HEK293 (cell line): ENCODE measurements around the gene TSC22D1.

ENCODE experiments used
- CTCF ChIA-PET: fragments of 350-600 bp; formaldehyde crosslinking; extraction: SDS; loops from one replicate; lab custom pipeline; 2021; ENCODE audit warnings: antibody characterized with exemption; lab: Yijun Ruan, JAX
- POLR2A ChIA-PET: fragments of 300-600 bp; formaldehyde crosslinking; extraction: SDS; loops from one replicate; lab custom pipeline; 2020; ENCODE audit warnings: antibody characterized with exemption, inconsistent platforms; lab: Yijun Ruan, JAX
- H3K27ac ChIP-seq: fragments of 200-500 bp; sonication (Bioruptor generic); 2 replicates; pipeline ENCODE4 v1.5.1; 2014; ENCODE audit warnings: low read depth, low read length, control low read depth, inconsistent platforms; ENCODE audit errors: extremely low read depth
- H3K36me3 ChIP-seq, 2 experiments: fragments of 200-500 bp in 1 of 2; sonication (Bioruptor generic) in 1 of 2; 1 replicate in 1 of 2; 2 replicates in 1 of 2; pipeline ENCODE4 v1.5.1; 2014 to 2017; ENCODE audit warnings: inconsistent platforms in 2 of 2, low read length in 2 of 2; ENCODE audit not compliant: control insufficient read depth in 2 of 2, insufficient read depth in 1 of 2
- H3K4me1 ChIP-seq: fragments of 200-500 bp; sonication (Bioruptor generic); 2 replicates; pipeline ENCODE4 v1.5.1; 2014; ENCODE audit warnings: mild to moderate bottlenecking, low read length, inconsistent platforms; ENCODE audit not compliant: control insufficient read depth, insufficient read depth
- H3K4me3 ChIP-seq: 2 replicates; pipeline ENCODE4 v1.5.1; 2011; ENCODE audit warnings: low read depth, mild to moderate bottlenecking, control low read depth, low read length, moderate library complexity
- H3K9me3 ChIP-seq: fragments of 200-500 bp; sonication (Bioruptor generic); 2 replicates; pipeline ENCODE4 v1.5.1; 2014; ENCODE audit warnings: low read depth, low read length, inconsistent platforms; ENCODE audit not compliant: control insufficient read depth, insufficient read depth
- BCL11B ChIP-seq: fragments of 450-650 bp; formaldehyde crosslinking; IDR thresholded peaks from 2 replicates; pipeline ENCODE4 v1.5.1; 2016; ENCODE audit warnings: low read depth, missing biosample characterization, missing genetic modification characterization
- HOXD13 ChIP-seq: sonication (generic); formaldehyde crosslinking; IDR thresholded peaks from 2 replicates; pipeline ENCODE4 v1.8.0; 2022; ENCODE audit warnings: missing genetic modification reagents, borderline replicate concordance
- KLF16 ChIP-seq: fragments of 450-650 bp; formaldehyde crosslinking; IDR thresholded peaks from 2 replicates; pipeline ENCODE4 v1.5.1; 2017; ENCODE audit warnings: missing biosample characterization, missing genetic modification characterization
- MEIS1 ChIP-seq: sonication (generic); formaldehyde crosslinking; IDR thresholded peaks from 2 replicates; pipeline ENCODE4 v1.8.1; 2022; ENCODE audit warnings: missing genetic modification reagents, mild to moderate bottlenecking, borderline replicate concordance
- PRDM4 ChIP-seq: fragments of 450-650 bp; formaldehyde crosslinking; IDR thresholded peaks from 2 replicates; pipeline ENCODE4 v1.5.1; 2017; ENCODE audit warnings: missing biosample characterization, missing genetic modification characterization
- TCF7L2 ChIP-seq: IDR thresholded peaks from 2 replicates; pipeline ENCODE4 v1.6.1; 2011; ENCODE audit warnings: low read depth, mild to moderate bottlenecking, inconsistent platforms, low read length, moderate library complexity, borderline replicate concordance
- YY2 ChIP-seq: fragments of 450-650 bp; formaldehyde crosslinking; IDR thresholded peaks from 2 replicates; pipeline ENCODE4 v1.5.1; 2016; ENCODE audit warnings: missing biosample characterization, missing genetic modification characterization
- ZBTB1 ChIP-seq: fragments of 450-650 bp; formaldehyde crosslinking; IDR thresholded peaks from 2 replicates; pipeline ENCODE4 v1.5.1; 2016; ENCODE audit warnings: missing biosample characterization, missing genetic modification characterization
- ZBTB48 ChIP-seq: fragments of 450-650 bp; formaldehyde crosslinking; IDR thresholded peaks from 2 replicates; pipeline ENCODE4 v1.5.1; 2016; ENCODE audit warnings: missing biosample characterization, missing genetic modification characterization
- ZFP41 ChIP-seq: fragments of 450-650 bp; formaldehyde crosslinking; IDR thresholded peaks from 2 replicates; pipeline ENCODE4 v1.5.1; 2016; ENCODE audit warnings: missing biosample characterization, missing genetic modification characterization, borderline replicate concordance
- ZNF132 ChIP-seq: fragments of 450-650 bp; formaldehyde crosslinking; IDR thresholded peaks from 2 replicates; pipeline ENCODE4 v1.5.1; 2017; ENCODE audit warnings: missing biosample characterization, missing genetic modification characterization, borderline replicate concordance
- ZNF2 ChIP-seq: fragments of 450-650 bp; formaldehyde crosslinking; IDR thresholded peaks from 2 replicates; pipeline ENCODE4 v1.5.1; 2016; ENCODE audit warnings: missing biosample characterization, missing genetic modification characterization
- ZNF26 ChIP-seq: fragments of 450-650 bp; formaldehyde crosslinking; IDR thresholded peaks from 2 replicates; pipeline ENCODE4 v1.5.1; 2016; ENCODE audit warnings: missing biosample characterization, missing genetic modification characterization
- ZNF366 ChIP-seq: fragments of 450-650 bp; formaldehyde crosslinking; conservative IDR thresholded peaks from 2 replicates; pipeline ENCODE4 v1.5.1; 2016; ENCODE audit warnings: missing biosample characterization, missing genetic modification characterization
- ZNF391 ChIP-seq: fragments of 450-650 bp; formaldehyde crosslinking; IDR thresholded peaks from 2 replicates; pipeline ENCODE4 v1.5.1; 2016; ENCODE audit warnings: low read depth, missing biosample characterization, missing genetic modification characterization, borderline replicate concordance
- ZNF423 ChIP-seq: fragments of 450-650 bp; formaldehyde crosslinking; IDR thresholded peaks from 2 replicates; pipeline ENCODE4 v1.5.1; 2016; ENCODE audit warnings: missing biosample characterization, missing genetic modification characterization
- ZNF548 ChIP-seq: fragments of 450-650 bp; formaldehyde crosslinking; IDR thresholded peaks from 2 replicates; pipeline ENCODE4 v1.5.1; 2016; ENCODE audit warnings: missing biosample characterization, missing genetic modification characterization
- ZNF560 ChIP-seq: fragments of 450-650 bp; formaldehyde crosslinking; IDR thresholded peaks from 2 replicates; pipeline ENCODE4 v1.5.1; 2017; ENCODE audit warnings: missing biosample characterization, missing genetic modification characterization, borderline replicate concordance
- ZNF585B ChIP-seq: fragments of 450-650 bp; formaldehyde crosslinking; IDR thresholded peaks from 2 replicates; pipeline ENCODE4 v1.5.1; 2016; ENCODE audit warnings: missing biosample characterization, missing genetic modification characterization
- ZNF626 ChIP-seq: fragments of 450-650 bp; sonication (Bioruptor Pico); formaldehyde crosslinking; IDR thresholded peaks from 2 replicates; pipeline ENCODE4 v1.5.1; 2018; ENCODE audit warnings: missing biosample characterization, missing genetic modification characterization, inconsistent platforms
- ZNF658 ChIP-seq: fragments of 450-650 bp; formaldehyde crosslinking; IDR thresholded peaks from 2 replicates; pipeline ENCODE4; 2016; ENCODE audit warnings: missing biosample characterization, missing genetic modification characterization
- ZNF704 ChIP-seq: fragments of 450-650 bp; formaldehyde crosslinking; IDR thresholded peaks from 2 replicates; pipeline ENCODE4 v1.5.1; 2016; ENCODE audit warnings: missing biosample characterization, missing genetic modification characterization
- ZNF837 ChIP-seq: fragments of 450-650 bp; formaldehyde crosslinking; IDR thresholded peaks from 2 replicates; pipeline ENCODE4 v1.5.1; 2016; ENCODE audit warnings: missing biosample characterization, missing genetic modification characterization
- ZSCAN5A ChIP-seq: fragments of 450-650 bp; formaldehyde crosslinking; IDR thresholded peaks from 2 replicates; pipeline ENCODE4 v1.5.1; 2016; ENCODE audit warnings: missing biosample characterization, missing genetic modification characterization
- TF ChIP-seq, protein P1 (sequence below): fragments of 450-650 bp; formaldehyde crosslinking; IDR thresholded peaks from 2 replicates; pipeline ENCODE4 v1.5.1; 2017; ENCODE audit warnings: missing biosample characterization, missing genetic modification characterization
- TF ChIP-seq, protein P2 (sequence below): fragments of 450-650 bp; formaldehyde crosslinking; IDR thresholded peaks from 2 replicates; pipeline ENCODE4 v1.5.1; 2017; ENCODE audit warnings: missing biosample characterization, missing genetic modification characterization

Gene TSC22D1

GRCh38 chr13:44426461-44426860, 149.7 kb downstream of the TSC22D1 start:
- Histone ChIP-seq H3K4me3 (no peak overlapping the region), H3K9me3 (no peaks in the 10 kb centered on the region), H3K36me3 (no peaks in the 10 kb centered on the region), H3K27ac (no peak overlapping the region), H3K4me1 (no peaks in the 10 kb centered on the region)
- CTCF ChIA-PET = no interaction called here
- TF ChIP-seq ZBTB48 (tag by site-specific recombination) (no peak), YY2 (no peak), ZNF704 (no peak), ZFP41 (tag by site-specific recombination) (no peak), ZBTB1 (no peak), KLF16 (tag by site-specific recombination) (no peak), ZNF548 (tag by site-specific recombination) (no peak), ZNF560 (tag by site-specific recombination) (no peak), BCL11B (no peak), HOXD13 (CRISPR knock-in tag) (no peak), ZNF366 (tag by site-specific recombination) (no peak), TCF7L2 (no peak)
- TF ChIP-seq, protein P1, sequence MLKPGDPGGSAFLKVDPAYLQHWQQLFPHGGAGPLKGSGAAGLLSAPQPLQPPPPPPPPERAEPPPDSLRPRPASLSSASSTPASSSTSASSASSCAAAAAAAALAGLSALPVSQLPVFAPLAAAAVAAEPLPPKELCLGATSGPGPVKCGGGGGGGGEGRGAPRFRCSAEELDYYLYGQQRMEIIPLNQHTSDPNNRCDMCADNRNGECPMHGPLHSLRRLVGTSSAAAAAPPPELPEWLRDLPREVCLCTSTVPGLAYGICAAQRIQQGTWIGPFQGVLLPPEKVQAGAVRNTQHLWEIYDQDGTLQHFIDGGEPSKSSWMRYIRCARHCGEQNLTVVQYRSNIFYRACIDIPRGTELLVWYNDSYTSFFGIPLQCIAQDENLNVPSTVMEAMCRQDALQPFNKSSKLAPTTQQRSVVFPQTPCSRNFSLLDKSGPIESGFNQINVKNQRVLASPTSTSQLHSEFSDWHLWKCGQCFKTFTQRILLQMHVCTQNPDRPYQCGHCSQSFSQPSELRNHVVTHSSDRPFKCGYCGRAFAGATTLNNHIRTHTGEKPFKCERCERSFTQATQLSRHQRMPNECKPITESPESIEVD (tag by site-specific recombination) = no peak
- TF ChIP-seq, protein P2, sequence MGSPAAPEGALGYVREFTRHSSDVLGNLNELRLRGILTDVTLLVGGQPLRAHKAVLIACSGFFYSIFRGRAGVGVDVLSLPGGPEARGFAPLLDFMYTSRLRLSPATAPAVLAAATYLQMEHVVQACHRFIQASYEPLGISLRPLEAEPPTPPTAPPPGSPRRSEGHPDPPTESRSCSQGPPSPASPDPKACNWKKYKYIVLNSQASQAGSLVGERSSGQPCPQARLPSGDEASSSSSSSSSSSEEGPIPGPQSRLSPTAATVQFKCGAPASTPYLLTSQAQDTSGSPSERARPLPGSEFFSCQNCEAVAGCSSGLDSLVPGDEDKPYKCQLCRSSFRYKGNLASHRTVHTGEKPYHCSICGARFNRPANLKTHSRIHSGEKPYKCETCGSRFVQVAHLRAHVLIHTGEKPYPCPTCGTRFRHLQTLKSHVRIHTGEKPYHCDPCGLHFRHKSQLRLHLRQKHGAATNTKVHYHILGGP (tag by site-specific recombination) = no peak
- POLR2A ChIA-PET = interaction anchor here (0.5 to 0.8 kb wide), 2 partner anchors 11 to 57 kb away, joined by 3 to 4 read pairs; no protein-coding TSS in a partner anchor

GRCh38 chr13:44425815-44426078, 150.4 kb downstream of the TSC22D1 start:
- ChIA-PET POLR2A (no interaction called here), CTCF (no interaction called here)
- Histone ChIP-seq H3K4me1 (no peaks in the 10 kb centered on the region), H3K9me3 (no peaks in the 10 kb centered on the region), H3K4me3 (no peak overlapping the region), H3K36me3 (no peaks in the 10 kb centered on the region), H3K27ac (no peak overlapping the region)
- no peak for TF ChIP-seq MEIS1
- TF ChIP-seq ZNF132 = no peak
- TF ChIP-seq ZNF391 (tag by site-specific recombination) = no peak
- no peak for TF ChIP-seq ZNF626 (tag by site-specific recombination)
- no peak for TF ChIP-seq ZNF26 (tag by site-specific recombination)
- TF ChIP-seq KLF16 (tag by site-specific recombination) = no peak
- no peak for TF ChIP-seq ZNF837 (tag by site-specific recombination)
- TF ChIP-seq, protein P2 (tag by site-specific recombination) = no peak
- TF ChIP-seq ZNF585B (tag by site-specific recombination) = no peak
- no peak for TF ChIP-seq PRDM4 (tag by site-specific recombination)
- no peak for TF ChIP-seq ZNF423 (tag by site-specific recombination)
- no peak for TF ChIP-seq ZNF658 (tag by site-specific recombination)
- TF ChIP-seq ZNF2 (tag by site-specific recombination) = no peak
- no peak for TF ChIP-seq ZSCAN5A (tag by site-specific recombination)
